ENCODE results near the gene ROR1.

ROR1 gene

DNA sequence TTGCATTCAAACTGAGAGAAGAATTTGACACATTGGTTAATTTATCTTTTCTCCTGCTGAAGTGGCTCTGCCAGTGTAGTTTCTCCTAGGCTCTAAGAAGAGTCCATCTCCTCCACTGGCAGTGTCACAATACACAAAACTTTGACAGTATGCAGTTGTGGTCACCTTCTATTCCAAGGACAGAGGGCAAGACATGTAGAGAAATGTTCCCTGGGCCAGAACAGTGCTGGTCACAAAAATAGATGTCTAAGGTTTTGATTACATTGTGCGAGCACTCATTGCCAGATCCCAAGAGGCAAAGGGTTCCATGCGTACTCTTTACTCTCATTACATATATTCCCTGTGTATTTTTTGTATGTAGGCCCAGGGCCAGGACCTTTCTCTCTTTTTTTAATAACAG lies 281.5 kb downstream of the ROR1 start:
- no peak overlapping the region for H3K27ac ChIP-seq
- H3K4me3 ChIP-seq = no peak overlapping the region

DNA sequence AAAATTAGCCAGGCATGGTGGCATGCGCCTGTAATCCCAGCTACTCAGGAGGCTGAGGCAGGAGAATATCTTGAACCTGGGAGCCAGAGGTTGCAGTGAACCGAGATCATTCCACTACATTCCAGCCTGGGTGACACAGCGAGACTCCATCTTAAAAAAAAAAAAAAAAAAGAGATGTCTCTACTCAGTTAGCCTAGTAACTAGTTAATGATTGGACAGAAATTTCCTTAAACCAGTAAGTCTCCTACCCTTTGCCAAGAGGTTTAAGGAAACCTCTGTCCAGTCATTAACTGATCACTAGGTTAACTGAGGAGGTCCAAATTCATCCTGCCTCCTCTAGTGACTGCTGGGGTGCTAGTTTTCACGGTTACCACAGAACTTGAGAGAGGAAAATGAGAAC lies 285.7 kb downstream of the ROR1 start:
- no peak overlapping the region for H3K4me3 ChIP-seq
- no peak overlapping the region for H3K27ac ChIP-seq

GRCh38 chr1:64060611-64061302 lies 286.9 kb downstream of the ROR1 start:
- Histone ChIP-seq H3K27ac (no peak overlapping the region), H3K4me3 (no peak overlapping the region)

DNA sequence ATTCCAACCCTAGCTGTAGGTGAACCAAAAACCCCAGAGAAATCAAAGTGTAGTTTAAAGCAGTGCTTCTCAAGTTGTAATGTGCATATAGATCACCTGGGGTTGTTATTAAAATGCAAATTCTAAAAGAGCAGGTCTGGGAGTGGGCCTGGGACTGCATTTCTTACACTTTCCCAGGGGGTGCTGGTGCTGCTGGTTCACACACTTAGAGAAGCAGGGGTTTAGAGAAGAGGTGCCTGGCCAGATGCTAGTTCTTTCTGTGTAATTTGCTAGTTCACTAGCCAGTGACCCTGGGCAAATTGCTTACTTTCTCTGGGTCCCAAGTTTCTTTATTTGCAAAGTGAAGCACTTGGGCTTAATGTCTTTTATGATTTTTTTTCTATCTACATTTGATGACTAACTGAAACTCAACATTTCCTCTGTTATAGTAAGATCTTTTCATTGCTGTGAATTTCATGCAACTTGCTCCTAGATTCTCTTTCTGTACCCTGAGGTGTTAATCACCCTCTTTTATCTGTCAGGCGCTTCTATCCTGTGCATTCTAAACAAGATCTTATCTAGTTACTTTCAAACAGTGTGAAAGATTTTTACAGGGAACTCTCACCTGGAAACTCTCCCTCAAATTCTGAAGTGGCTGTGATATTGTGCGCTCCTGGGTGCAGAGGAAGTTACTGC lies 287.8 kb downstream of the ROR1 start:
- H3K27ac ChIP-seq = no peak overlapping the region
- H3K4me3 ChIP-seq = no peak overlapping the region

DNA sequence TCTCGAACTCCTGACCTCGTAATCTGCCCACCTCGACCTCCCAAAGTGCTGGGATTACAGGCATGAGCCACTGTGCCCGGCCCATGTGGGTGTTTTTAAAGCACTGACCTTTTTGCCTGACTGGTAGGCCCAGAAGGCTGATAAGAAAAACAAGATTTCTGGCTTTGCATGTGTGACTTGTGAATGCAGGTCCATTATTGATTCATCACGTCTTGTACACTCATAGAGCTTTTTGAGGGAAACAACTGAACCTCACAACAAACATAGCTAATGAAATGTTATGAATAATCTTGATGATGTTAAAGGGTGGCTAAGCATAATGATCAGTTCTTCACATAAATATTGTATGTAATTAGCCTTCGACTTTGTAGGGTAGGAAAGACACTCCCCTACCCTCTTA lies 288.7 kb downstream of the ROR1 start:
- no peak overlapping the region for H3K4me3 ChIP-seq
- H3K27ac ChIP-seq = no peak overlapping the region

GRCh38 chr1:64062941-64063581 lies 289.2 kb downstream of the ROR1 start:
- no peak overlapping the region for H3K27ac ChIP-seq
- H3K4me3 ChIP-seq = no peak overlapping the region

DNA sequence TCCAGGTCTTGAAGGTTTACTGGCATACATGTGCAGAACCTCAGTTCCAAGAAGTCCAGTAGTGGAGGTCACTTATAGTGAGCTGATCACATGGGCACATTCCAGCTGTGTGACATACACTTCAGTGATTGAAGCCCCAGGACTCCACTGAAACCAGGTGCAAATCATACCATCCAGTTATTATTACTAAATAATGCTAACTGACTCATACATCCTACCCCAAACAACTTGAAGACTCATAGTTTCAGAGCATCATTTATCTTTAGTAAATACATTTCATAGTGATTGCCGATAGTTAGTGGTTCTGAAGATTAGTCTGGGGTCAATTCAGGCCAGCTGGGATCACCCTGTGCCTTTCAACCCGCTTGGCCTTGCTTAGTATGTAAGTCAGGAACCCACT lies 291.8 kb downstream of the ROR1 start:
- Histone ChIP-seq H3K27ac (no peak overlapping the region), H3K4me3 (no peak overlapping the region)

- H3K27ac ChIP-seq = peak overlapping the region in 1 of 21 experiments; percentile 10
- H3K4me3 ChIP-seq = no peak overlapping the region
Measured at GRCh38 chr1:64072089-64072793, 298.4 kb downstream of the ROR1 start.

DNA sequence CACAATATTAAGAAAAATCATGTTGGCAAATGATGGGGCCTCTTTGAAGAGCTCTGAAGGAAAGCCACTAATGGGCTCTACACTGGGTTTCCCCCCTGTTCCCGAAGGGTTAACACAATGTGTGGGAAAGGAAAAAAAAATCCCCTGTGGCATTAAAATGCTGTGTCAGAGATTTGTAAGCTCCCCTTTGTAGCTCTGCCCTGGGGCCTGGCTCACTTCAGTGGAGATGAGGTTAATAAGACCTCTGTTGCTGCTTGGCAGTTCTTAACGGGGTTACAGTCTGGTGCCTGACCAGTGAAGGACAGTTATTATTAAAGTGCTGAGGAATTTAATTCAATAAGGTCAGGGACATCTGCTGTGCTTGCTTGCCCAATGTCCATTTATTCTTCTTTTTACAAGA lies 299.9 kb downstream of the ROR1 start:
- Histone ChIP-seq H3K4me3 (no peak overlapping the region), H3K27ac (no peak overlapping the region)

DNA sequence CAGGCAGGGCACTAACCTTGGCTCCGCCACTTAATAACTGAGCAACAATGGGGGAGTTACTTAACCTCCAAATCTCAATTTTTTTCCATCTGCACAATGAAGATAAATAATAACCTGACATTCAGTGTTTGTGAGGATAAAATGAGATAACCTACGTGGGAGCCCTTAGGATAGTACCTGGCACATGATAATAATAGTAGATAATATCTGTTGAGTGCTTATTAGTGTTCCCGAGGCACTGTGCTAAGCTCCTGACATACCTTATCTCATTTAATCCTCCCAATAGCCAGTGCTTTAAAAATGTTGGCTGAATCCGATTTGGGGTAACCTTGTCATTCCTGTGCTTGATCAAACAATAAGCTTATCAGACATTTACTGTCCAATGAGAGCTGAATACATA lies 300.9 kb downstream of the ROR1 start:
- Histone ChIP-seq H3K4me3 (no peak overlapping the region), H3K27ac (no peak overlapping the region)

DNA sequence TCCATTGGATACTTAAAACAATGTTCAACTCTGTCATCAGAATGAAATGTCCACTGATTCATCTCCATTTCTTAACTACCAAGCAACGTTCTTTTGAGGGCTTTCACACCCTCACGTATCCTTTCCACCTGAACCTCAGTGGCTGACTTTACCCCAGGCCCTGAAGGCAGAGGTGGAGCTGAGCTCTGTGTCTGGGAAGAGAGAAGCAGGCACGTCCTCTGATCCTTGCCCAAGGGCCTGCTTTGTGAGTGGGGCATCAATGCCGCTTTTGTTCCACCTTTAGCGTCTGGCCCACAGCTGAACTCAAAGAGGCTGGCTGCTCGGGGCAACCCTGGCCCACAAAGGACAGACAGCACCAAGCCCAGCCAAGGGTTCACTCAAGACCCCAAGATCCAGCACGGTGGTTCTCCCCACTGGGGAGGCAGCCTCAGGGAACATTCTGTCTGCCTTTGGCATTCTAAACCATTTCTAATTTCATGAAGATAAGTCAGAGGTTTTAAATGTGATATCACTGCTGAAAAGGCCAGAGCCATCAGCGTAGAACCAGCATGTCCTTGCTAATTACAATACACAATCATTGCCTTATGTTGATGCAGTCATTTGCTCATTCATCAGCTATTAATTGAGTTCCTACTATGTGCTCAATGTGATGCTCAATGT lies 303.6 kb downstream of the ROR1 start:
- H3K4me3 ChIP-seq = no peak overlapping the region
- no peak overlapping the region for H3K27ac ChIP-seq

- Histone ChIP-seq H3K27ac (no peak overlapping the region), H3K4me3 (no peak overlapping the region)
Measured at GRCh38 chr1:64080941-64081562, 307.2 kb downstream of the ROR1 start.

DNA sequence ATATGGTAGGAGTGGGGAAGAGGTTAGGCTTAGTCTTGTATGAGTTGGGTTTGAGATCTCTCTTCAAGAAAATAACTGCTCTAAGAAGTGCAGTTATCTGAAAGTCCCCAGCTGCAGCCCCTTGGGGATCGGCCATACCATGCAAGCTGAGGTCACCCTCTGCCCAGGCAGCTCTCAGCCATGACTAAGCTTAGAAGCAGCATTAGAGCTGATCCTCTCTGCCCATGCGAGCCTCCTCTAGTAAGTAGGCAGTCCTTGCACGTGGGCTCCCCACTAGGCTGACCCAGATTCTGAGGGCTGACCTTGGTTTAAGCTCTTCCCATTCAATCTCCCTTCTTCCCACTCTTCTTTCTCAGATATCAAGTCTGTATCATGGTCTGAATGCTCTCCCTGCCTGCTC lies 308.6 kb downstream of the ROR1 start:
- no peak overlapping the region for H3K4me3 ChIP-seq
- H3K27ac ChIP-seq = no peak overlapping the region

GRCh38 chr1:64084451-64084850 lies 310.6 kb downstream of the ROR1 start:
- H3K4me3 ChIP-seq = no peak overlapping the region
- no peak overlapping the region for H3K27ac ChIP-seq

GRCh38 chr1:64087768-64088167 lies 314.0 kb downstream of the ROR1 start:
- H3K27ac ChIP-seq = no peak overlapping the region

GRCh38 chr1:64090436-64090835 lies 316.6 kb downstream of the ROR1 start:
- Histone ChIP-seq H3K27ac (no peak overlapping the region), H3K4me3 (no peak overlapping the region)

More at GRCh38 chr1:64087768-64088167, 314.0 kb downstream of the ROR1 start:
- no peak overlapping the region for H3K4me3 ChIP-seq

DNA sequence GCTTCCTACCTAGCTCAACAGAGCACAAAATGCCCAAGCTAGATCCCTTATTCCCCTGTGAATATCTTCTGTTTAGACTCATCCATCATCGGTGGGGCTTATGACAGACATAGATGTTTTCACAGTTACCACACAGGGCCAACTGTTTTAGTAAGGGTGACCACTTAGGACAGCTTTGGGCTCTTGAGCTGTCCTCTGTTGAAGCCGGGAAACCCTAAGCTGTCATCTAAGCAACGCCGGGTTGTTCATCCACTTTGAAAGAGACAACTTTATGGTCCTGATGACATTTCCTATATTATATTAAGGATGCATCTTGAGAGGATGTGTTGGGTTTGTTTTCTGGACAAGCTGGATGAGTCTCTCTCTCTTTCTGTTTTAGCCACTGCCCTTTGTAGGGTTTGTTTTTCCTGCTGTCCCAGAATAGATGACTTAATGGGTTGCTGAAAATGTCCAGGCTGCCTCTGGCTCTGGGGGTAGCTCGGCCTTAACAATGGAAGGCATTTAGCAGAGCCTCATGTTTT lies 319.1 kb downstream of the ROR1 start:
- Histone ChIP-seq H3K27ac (no peak overlapping the region), H3K4me3 (no peak overlapping the region)

DNA sequence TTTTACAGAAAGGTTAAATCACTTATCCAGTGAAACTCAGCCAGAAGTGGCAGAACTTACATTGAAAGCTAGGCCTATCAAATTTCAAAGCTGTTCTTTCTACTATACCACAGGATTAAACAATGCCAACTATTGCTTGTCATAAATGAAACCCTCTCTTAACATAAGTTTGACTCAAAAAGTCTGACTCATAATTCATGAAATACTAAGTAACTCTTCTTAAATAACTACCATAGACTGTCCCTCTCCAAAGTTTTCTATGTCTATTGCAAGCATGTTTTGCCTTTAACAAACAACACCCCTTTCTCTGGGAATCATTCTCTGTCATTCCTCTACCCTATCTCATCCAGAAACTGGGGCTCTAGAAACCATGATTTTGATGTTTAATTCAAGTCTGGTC lies 320.1 kb downstream of the ROR1 start:
- Histone ChIP-seq H3K27ac (no peak overlapping the region), H3K4me3 (no peak overlapping the region)

DNA sequence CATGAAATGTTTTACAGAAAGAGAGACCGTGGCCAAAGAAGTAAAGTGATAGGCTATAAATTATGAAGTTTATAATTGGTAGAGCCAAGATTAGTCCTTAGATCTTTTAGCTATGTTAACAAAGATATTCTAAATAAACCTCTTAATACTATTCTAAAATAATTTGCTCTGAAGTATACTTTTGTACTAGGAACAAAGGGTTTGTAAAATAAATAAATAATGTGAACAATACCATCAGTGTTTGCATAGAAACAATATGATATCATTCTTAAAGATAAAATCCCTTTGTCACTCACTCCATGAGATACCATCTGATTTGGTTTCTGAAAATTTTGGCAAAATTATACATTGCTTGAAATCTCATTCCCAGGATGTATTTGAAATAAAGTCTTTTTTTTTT lies 322.0 kb downstream of the ROR1 start:
- H3K27ac ChIP-seq = no peak overlapping the region
- H3K4me3 ChIP-seq = no peak overlapping the region

All from skin epidermis (tissue), 12 donors.